ENCODE results near the gene SUCLG2. TPM values are rescaled to one million over a fixed set of nuclear protein-coding genes. Genes with fewer than 3 reads are reported as not detected.

The SUCLG2 gene, protein sequence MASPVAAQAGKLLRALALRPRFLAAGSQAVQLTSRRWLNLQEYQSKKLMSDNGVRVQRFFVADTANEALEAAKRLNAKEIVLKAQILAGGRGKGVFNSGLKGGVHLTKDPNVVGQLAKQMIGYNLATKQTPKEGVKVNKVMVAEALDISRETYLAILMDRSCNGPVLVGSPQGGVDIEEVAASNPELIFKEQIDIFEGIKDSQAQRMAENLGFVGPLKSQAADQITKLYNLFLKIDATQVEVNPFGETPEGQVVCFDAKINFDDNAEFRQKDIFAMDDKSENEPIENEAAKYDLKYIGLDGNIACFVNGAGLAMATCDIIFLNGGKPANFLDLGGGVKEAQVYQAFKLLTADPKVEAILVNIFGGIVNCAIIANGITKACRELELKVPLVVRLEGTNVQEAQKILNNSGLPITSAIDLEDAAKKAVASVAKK
- total RNA-seq (10 to 100 TPM; 24.8 to 50.0 (median 40.1) TPM), polyA plus RNA-seq (10 to 100 TPM; 32.3 to 75.2 TPM)
- long read RNA-seq, donor 1, transcript SUCLG2-201 (11 exons, 2,352 nt): major isoform, 227 of 266 reads
- long read RNA-seq, donor 1, partial matches to known transcripts: 23 of 266 reads
- long read RNA-seq, donor 1, other reads (novel, unspliced or antisense): 16 of 266 reads
- long read RNA-seq, donor 2, transcript SUCLG2-201 (11 exons, 2,352 nt): major isoform, 12 of 12 reads
- long read RNA-seq, donor 2, partial matches to known transcripts: 0 of 12 reads
- long read RNA-seq, donor 2, other reads (novel, unspliced or antisense): 0 of 12 reads
- long read RNA-seq, donor 3, transcript SUCLG2-201 (11 exons, 2,352 nt): major isoform, 99 of 108 reads
- long read RNA-seq, donor 3, partial matches to known transcripts: 3 of 108 reads
- long read RNA-seq, donor 3, other reads (novel, unspliced or antisense): 6 of 108 reads

DNA sequence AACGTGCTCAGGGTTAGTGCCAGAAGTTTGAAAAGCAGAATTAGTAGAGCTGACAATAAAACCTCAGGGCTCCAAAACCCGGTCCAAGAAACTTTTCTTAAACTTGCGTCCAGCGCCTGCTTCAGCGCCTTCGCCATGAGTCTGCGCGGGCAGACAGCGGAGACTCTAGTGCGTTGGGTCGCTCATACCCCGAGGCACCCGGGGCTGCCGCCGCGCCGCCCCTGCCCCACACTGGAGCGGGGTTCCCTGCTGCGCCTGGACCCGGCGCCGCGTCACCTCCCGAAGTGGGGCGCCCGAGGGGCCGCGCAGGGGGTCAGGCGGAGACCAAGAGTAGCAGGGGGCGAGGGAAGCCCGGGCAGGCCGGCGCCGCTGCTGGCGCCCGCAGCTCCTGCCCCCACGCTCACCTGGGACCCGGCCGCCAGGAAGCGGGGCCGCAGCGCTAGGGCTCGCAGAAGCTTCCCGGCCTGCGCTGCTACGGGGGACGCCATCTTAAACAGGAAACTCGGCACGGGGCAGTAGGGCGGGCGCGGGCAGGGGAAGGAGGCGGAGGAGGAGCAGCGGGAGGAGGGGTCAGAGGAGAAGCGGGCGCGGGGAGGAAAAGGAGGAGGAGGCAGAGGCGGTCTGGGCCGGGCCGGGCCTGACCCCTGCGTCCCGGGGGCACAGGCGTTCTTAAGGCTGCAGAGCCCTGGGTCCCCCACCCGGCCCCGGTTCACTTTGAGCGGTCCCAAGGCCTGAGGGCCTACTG is at the start of gene SUCLG2:
Gene SUCLG2 (minus strand): TSS at position 514 of the 745 bp plus-strand sequence. CDS start 26 bp downstream, at position 488.
- H3K27ac ChIP-seq: peak within 1 kb of the TSS; percentile 65 to 92
- no peaks in the 10 kb centered on the region for H3K9me3 ChIP-seq
- TF ChIP-seq POLR2A (IDR thresholded peaks at IDR 0.05) (peak; percentile 45), EP300 (IDR thresholded peaks at IDR 0.05) (no peak)
- WGBS, 3 donors: 0 to 3% (median 0%) methylated on average over 63 to 66 of the region's 66 CpGs
- no peaks in the 10 kb centered on the region for H3K36me3 ChIP-seq
- H3K27me3 ChIP-seq: no peaks in the 10 kb centered on the region
- DNase-seq: peak; percentile 88 to 92 (median 88)
- H3K4me3 ChIP-seq: peak within 1 kb of the TSS; percentile 86
- peaks cover 1% of the 10 kb centered on the region for H3K4me1 ChIP-seq (ENCODE audit: insufficient read depth)
- intact Hi-C loops (cut with DNase I): no loop called here

DNA sequence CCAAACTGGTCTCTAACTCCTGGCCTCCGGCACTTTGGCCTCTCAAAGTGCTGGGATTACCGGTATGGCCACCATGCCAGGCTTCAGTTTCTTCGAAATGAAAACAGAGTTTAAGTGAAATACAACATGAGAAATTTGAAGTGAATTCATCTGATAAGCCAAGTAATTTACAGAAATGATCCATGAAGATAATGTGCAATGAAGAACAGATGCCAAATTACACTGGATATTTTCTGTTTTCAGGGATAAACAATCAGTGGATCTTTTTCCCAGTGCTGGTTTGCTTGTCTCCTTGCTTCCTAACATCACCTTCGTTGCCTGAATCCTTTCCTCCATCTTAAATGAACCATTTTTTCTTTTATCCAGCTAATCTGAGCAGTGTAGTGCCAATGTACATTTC is 46.2 kb upstream of the SUCLG2 start:
- H3K4me1 ChIP-seq (ENCODE audit: insufficient read depth): no peaks in the 10 kb centered on the region
- no peaks in the 10 kb centered on the region for H3K27me3 ChIP-seq
- intact Hi-C loops (cut with DNase I): no loop called here
- no peak for DNase-seq
- 93 to 97% (median 94%) methylated on average over 4 of the region's 4 CpGs for WGBS, 3 donors
- TF ChIP-seq, protein P1, sequence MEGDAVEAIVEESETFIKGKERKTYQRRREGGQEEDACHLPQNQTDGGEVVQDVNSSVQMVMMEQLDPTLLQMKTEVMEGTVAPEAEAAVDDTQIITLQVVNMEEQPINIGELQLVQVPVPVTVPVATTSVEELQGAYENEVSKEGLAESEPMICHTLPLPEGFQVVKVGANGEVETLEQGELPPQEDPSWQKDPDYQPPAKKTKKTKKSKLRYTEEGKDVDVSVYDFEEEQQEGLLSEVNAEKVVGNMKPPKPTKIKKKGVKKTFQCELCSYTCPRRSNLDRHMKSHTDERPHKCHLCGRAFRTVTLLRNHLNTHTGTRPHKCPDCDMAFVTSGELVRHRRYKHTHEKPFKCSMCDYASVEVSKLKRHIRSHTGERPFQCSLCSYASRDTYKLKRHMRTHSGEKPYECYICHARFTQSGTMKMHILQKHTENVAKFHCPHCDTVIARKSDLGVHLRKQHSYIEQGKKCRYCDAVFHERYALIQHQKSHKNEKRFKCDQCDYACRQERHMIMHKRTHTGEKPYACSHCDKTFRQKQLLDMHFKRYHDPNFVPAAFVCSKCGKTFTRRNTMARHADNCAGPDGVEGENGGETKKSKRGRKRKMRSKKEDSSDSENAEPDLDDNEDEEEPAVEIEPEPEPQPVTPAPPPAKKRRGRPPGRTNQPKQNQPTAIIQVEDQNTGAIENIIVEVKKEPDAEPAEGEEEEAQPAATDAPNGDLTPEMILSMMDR (IDR thresholded peaks at IDR 0.05): no peak
- no peak for TF ChIP-seq POLR2A (IDR thresholded peaks at IDR 0.05)
- no peak for TF ChIP-seq EP300 (IDR thresholded peaks at IDR 0.05)
- H3K9me3 ChIP-seq: no peaks in the 10 kb centered on the region
- H3K36me3 ChIP-seq: no peaks in the 10 kb centered on the region
- H3K4me3 ChIP-seq: no peak overlapping the region
- no peak overlapping the region for H3K27ac ChIP-seq

DNA sequence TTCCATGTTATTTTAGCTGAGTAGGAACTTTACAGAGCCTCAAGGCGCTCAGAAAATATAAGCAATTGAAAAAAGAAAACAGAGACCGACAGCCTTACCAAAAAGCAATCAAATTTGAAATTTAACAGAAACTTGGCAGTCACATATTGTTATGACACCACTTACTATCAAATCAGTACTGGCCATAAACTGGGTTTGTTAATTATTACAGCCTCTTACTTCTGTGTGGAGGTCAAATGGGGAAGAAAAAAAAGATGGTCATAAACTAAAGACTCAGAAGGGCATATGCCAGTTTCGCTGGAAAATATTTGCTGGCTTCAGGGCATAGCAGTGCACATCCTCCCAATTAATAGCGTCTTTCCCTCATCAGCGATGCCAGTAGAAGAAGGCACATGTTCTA is 45.5 kb upstream of the SUCLG2 start:
- DNase-seq: no peak
- Histone ChIP-seq H3K9me3 (no peaks in the 10 kb centered on the region), H3K36me3 (no peaks in the 10 kb centered on the region), H3K4me1 (ENCODE audit: insufficient read depth) (no peaks in the 10 kb centered on the region), H3K27ac (no peak overlapping the region), H3K27me3 (no peaks in the 10 kb centered on the region), H3K4me3 (no peak overlapping the region)
- intact Hi-C loops (cut with DNase I): no loop called here
- TF ChIP-seq, protein P1 (IDR thresholded peaks at IDR 0.05): no peak
- TF ChIP-seq POLR2A (IDR thresholded peaks at IDR 0.05) (no peak), EP300 (IDR thresholded peaks at IDR 0.05) (no peak)
- WGBS, 3 donors: 87 to 90% (median 87%) methylated on average over 5 of the region's 5 CpGs

DNA sequence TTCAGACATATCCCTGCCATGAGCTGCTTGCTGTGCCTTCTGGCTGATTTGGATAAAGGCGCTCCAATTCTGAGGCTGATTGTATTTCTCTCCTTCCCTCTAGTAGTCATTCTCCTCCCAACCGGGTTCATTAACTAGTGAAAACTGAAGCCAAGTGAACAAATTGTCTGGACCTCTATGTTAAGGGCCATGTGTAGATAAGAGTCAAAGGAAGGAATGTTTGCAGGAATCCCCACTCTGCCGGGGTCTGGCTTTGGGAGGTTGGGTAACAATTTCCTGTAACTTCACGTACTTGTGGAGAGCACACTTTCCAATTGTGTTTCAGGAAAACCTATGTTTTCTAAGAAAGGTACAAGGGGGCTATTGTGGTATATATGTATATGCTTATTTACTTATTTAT is 38.2 kb upstream of the SUCLG2 start:
- Histone ChIP-seq H3K4me3 (no peak overlapping the region), H3K27me3 (no peaks in the 10 kb centered on the region), H3K4me1 (ENCODE audit: insufficient read depth) (no peaks in the 10 kb centered on the region), H3K9me3 (no peaks in the 10 kb centered on the region), H3K36me3 (no peaks in the 10 kb centered on the region), H3K27ac (no peak overlapping the region)
- intact Hi-C loops (cut with DNase I): no loop called here
- no peak for TF ChIP-seq EP300 (IDR thresholded peaks at IDR 0.05)
- WGBS, 3 donors: 30 to 47% (median 41%) methylated on average over 4 of the region's 4 CpGs
- no peak for DNase-seq

DNA sequence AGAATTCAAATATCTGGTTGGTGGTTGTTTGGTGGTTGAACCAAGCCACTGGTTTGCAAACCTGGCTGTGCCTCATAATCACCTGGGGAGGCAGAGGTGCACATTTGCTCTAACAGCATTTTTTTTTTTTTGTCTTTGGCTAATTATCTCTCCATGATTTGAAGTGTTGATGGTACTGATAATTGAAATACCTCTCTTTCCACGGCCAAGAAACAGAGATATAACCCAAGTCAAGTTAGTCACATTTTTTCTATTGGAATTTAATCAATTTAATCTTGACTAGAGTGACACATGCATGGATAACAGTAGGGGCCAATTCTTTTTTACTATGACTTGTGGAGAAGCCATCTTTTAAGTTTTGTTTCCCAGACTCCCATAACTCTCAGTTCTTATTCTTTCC is 37.5 kb upstream of the SUCLG2 start:
- TF ChIP-seq, protein P1 (IDR thresholded peaks at IDR 0.05): no peak
- TF ChIP-seq POLR2A (IDR thresholded peaks at IDR 0.05) (no peak), EP300 (IDR thresholded peaks at IDR 0.05) (no peak)
- DNase-seq: no peak
- 72 to 89% (median 79%) methylated on average over 1 of the region's 1 CpG for whole genome bisulfite sequencing, 3 donors
- Histone ChIP-seq H3K36me3 (no peaks in the 10 kb centered on the region), H3K4me3 (no peak overlapping the region), H3K4me1 (ENCODE audit: insufficient read depth) (no peaks in the 10 kb centered on the region), H3K9me3 (no peaks in the 10 kb centered on the region), H3K27me3 (no peaks in the 10 kb centered on the region), H3K27ac (no peak overlapping the region)
- intact Hi-C loops (cut with DNase I): no loop called here
